Measurements from ENCODE around the gene IL33.

The IL33 gene

GRCh38 chr9:6216002-6216401 lies 395 bp downstream of the IL33 start:
- Histone ChIP-seq H3K4me3 (ENCODE audit: low read depth, low read length) (no peak overlapping the region), H3K36me3 (ENCODE audit: control insufficient read depth, insufficient read depth, low read length) (no peaks in the 10 kb centered on the region), H3K27ac (ENCODE audit: low read depth, low read length) (no peak overlapping the region), H3K9me3 (ENCODE audit: control insufficient read depth, insufficient read depth, low read depth, low read length) (no peaks in the 10 kb centered on the region), H3K27me3 (ENCODE audit: control insufficient read depth, insufficient read depth, low read length) (no peaks in the 10 kb centered on the region), H3K4me1 (ENCODE audit: control insufficient read depth, insufficient read depth, low read length) (no peaks in the 10 kb centered on the region), H3K9ac (ENCODE audit: low read length) (no peak overlapping the region)

DNA sequence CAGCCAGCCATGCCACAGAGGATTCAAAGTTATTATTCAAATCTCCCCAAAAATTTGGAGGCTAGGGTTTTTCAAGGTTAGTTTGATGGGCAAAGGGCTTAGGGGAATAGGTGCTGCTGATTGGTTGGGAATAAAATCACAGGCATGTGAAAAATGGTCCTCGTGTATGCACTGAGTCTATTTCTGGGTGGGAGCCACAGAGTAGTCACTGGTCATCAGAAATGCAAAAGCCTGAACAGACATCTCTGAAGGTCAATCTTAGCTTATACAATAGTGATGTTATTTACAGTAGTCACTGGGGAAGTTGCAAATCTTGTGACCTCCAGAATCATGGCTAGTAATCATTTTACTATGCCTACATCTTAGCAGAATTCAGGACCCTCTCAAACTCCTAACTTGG lies 1.3 kb downstream of the IL33 start:
- Histone ChIP-seq H3K9ac (ENCODE audit: low read length) (no peak overlapping the region), H3K9me3 (ENCODE audit: control insufficient read depth, insufficient read depth, low read depth, low read length) (no peaks in the 10 kb centered on the region), H3K4me3 (ENCODE audit: low read depth, low read length) (no peak overlapping the region), H3K27me3 (ENCODE audit: control insufficient read depth, insufficient read depth, low read length) (no peaks in the 10 kb centered on the region), H3K27ac (ENCODE audit: low read depth, low read length) (no peak overlapping the region), H3K4me1 (ENCODE audit: control insufficient read depth, insufficient read depth, low read length) (no peaks in the 10 kb centered on the region), H3K36me3 (ENCODE audit: control insufficient read depth, insufficient read depth, low read length) (no peaks in the 10 kb centered on the region)

DNA sequence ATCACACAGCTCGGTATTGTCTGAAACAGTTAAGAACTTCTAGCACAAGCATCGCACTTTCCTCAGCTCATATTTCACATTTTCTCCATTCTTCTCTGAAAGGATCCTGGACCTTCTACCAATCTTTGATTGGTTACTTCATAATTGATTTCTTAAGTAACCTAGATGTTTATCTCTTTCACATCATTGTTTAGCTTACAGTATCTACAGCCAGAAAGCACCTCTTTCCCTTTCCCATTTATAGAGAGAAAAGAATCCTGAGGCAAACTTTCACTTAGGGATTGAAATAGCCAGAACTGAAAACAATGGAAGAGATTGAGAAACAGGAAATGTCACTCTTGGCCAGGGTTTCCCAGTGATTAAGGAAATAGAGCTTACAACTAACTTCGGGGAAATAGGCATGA lies 2.5 kb downstream of the IL33 start:
- H3K9me3 ChIP-seq (ENCODE audit: control insufficient read depth, insufficient read depth, low read depth, low read length) = no peaks in the 10 kb centered on the region
- H3K27me3 ChIP-seq (ENCODE audit: control insufficient read depth, insufficient read depth, low read length) = no peaks in the 10 kb centered on the region
- H3K4me1 ChIP-seq (ENCODE audit: control insufficient read depth, insufficient read depth, low read length) = no peaks in the 10 kb centered on the region
- H3K4me3 ChIP-seq (ENCODE audit: low read depth, low read length) = no peak overlapping the region
- no peaks in the 10 kb centered on the region for H3K36me3 ChIP-seq (ENCODE audit: control insufficient read depth, insufficient read depth, low read length)
- H3K27ac ChIP-seq (ENCODE audit: low read depth, low read length) = no peak overlapping the region
- H3K9ac ChIP-seq (ENCODE audit: low read length) = no peak overlapping the region

DNA sequence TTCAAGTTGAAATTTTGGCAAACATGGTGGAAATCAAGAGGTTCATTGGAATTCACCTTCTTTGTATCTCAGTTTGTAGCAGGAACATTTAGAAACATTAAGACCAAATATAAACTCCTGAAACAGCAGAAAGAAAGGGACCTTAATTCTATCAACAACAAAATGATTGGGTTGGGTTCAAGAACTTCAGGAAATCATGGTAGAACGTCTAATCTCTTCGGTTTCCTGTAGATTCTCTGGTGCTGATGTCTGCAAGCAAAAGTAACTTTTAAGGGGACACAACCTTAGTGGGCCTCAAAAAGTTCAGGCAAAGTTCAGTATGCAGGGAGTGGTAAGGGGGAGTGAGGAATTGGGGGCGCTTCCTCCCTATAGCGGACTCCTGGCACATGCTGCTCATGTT lies 3.4 kb downstream of the IL33 start:
- H3K9me3 ChIP-seq (ENCODE audit: control insufficient read depth, insufficient read depth, low read depth, low read length) = no peaks in the 10 kb centered on the region
- no peak overlapping the region for H3K27ac ChIP-seq (ENCODE audit: low read depth, low read length)
- no peak overlapping the region for H3K4me3 ChIP-seq (ENCODE audit: low read depth, low read length)
- no peaks in the 10 kb centered on the region for H3K36me3 ChIP-seq (ENCODE audit: control insufficient read depth, insufficient read depth, low read length)
- H3K9ac ChIP-seq (ENCODE audit: low read length) = no peak overlapping the region
- H3K27me3 ChIP-seq (ENCODE audit: control insufficient read depth, insufficient read depth, low read length) = no peaks in the 10 kb centered on the region
- H3K4me1 ChIP-seq (ENCODE audit: control insufficient read depth, insufficient read depth, low read length) = no peaks in the 10 kb centered on the region

GRCh38 chr9:6219981-6220380 lies 4.4 kb downstream of the IL33 start:
- H3K4me1 ChIP-seq (ENCODE audit: control insufficient read depth, insufficient read depth, low read length) = no peaks in the 10 kb centered on the region
- H3K27me3 ChIP-seq (ENCODE audit: control insufficient read depth, insufficient read depth, low read length) = no peaks in the 10 kb centered on the region
- H3K4me3 ChIP-seq (ENCODE audit: low read depth, low read length) = no peak overlapping the region
- no peak overlapping the region for H3K9ac ChIP-seq (ENCODE audit: low read length)
- H3K27ac ChIP-seq (ENCODE audit: low read depth, low read length) = no peak overlapping the region
- H3K9me3 ChIP-seq (ENCODE audit: control insufficient read depth, insufficient read depth, low read depth, low read length) = no peaks in the 10 kb centered on the region
- no peaks in the 10 kb centered on the region for H3K36me3 ChIP-seq (ENCODE audit: control insufficient read depth, insufficient read depth, low read length)

DNA sequence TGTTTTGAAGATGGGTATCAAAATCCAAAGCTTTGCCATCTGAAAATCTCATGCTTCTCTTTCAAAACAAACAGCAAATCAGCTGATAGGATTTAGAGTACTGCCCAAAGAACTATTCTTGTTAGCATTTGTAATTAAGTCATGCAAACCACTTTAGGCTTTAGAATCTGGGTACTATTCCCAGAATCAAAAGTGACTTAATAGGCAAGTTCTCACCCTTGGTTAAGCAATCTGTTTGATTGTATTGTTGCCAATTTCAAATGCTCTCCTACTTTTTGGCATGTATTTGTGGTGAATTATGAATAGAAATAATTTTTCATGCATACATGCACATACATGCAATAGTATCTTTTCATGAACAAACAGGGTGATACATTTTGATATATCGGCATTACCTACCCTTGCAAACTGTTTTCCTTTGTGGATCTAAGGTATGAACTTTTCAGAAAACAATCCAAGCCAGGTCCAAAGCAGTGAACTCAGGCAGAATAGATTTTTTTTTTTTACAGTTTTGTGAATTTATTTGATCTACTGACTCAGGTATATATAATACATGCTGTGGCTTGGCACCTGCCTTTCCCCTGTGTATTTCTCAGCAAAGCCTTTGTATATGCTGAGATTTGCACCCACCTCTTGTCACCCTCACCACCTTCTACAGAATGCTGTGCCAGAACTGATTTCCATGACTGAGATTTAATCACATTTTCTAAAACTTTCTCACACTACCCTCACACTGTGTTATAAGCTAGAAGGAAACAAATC lies 9.0 kb downstream of the IL33 start:
- Histone ChIP-seq H3K27ac (ENCODE audit: low read depth, low read length) (no peak overlapping the region), H3K27me3 (ENCODE audit: control insufficient read depth, insufficient read depth, low read length) (no peaks in the 10 kb centered on the region), H3K4me1 (ENCODE audit: control insufficient read depth, insufficient read depth, low read length) (peaks cover 9% of the 10 kb centered on the region), H3K9ac (ENCODE audit: low read length) (no peak overlapping the region), H3K9me3 (ENCODE audit: control insufficient read depth, insufficient read depth, low read depth, low read length) (no peaks in the 10 kb centered on the region), H3K36me3 (ENCODE audit: control insufficient read depth, insufficient read depth, low read length) (no peaks in the 10 kb centered on the region), H3K4me3 (ENCODE audit: low read depth, low read length) (no peak overlapping the region)

DNA sequence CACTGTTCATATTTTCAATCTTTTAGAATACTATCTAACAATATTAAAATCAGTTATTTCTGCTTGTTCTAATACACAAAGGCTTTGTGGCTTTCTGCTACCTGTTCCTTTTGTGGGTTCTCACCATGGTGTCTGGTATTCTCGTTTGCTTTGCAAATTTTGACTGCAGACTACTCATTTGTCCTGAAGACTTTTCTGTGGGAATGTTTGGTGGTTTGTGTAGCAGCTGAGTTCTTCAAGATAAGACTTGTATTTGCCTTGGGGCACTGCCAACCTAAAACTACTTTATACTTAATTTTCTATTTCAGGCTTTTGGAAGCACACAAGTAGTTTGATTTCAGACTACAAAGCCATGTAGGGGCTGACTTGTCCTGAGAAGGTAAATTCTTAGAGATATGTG lies 11.1 kb downstream of the IL33 start:
- H3K9me3 ChIP-seq (ENCODE audit: control insufficient read depth, insufficient read depth, low read depth, low read length) = no peaks in the 10 kb centered on the region
- no peak overlapping the region for H3K27ac ChIP-seq (ENCODE audit: low read depth, low read length)
- no peaks in the 10 kb centered on the region for H3K36me3 ChIP-seq (ENCODE audit: control insufficient read depth, insufficient read depth, low read length)
- H3K9ac ChIP-seq (ENCODE audit: low read length) = no peak overlapping the region
- peak overlapping the region; percentile 20 for H3K4me3 ChIP-seq (ENCODE audit: low read depth, low read length)
- H3K4me1 ChIP-seq (ENCODE audit: control insufficient read depth, insufficient read depth, low read length) = peaks cover 9% of the 10 kb centered on the region
- no peaks in the 10 kb centered on the region for H3K27me3 ChIP-seq (ENCODE audit: control insufficient read depth, insufficient read depth, low read length)

- Histone ChIP-seq H3K9me3 (ENCODE audit: control insufficient read depth, insufficient read depth, low read depth, low read length) (no peaks in the 10 kb centered on the region), H3K4me1 (ENCODE audit: control insufficient read depth, insufficient read depth, low read length) (peaks cover 9% of the 10 kb centered on the region), H3K27ac (ENCODE audit: low read depth, low read length) (no peak overlapping the region), H3K36me3 (ENCODE audit: control insufficient read depth, insufficient read depth, low read length) (no peaks in the 10 kb centered on the region), H3K9ac (ENCODE audit: low read length) (no peak overlapping the region), H3K27me3 (ENCODE audit: control insufficient read depth, insufficient read depth, low read length) (no peaks in the 10 kb centered on the region), H3K4me3 (ENCODE audit: low read depth, low read length) (no peak overlapping the region)
Measured at GRCh38 chr9:6229186-6229585, 13.6 kb downstream of the IL33 start.

GRCh38 chr9:6229619-6230018 lies 14.0 kb downstream of the IL33 start:
- H3K36me3 ChIP-seq (ENCODE audit: control insufficient read depth, insufficient read depth, low read length) = no peaks in the 10 kb centered on the region
- no peaks in the 10 kb centered on the region for H3K27me3 ChIP-seq (ENCODE audit: control insufficient read depth, insufficient read depth, low read length)
- H3K4me3 ChIP-seq (ENCODE audit: low read depth, low read length) = no peak overlapping the region
- H3K27ac ChIP-seq (ENCODE audit: low read depth, low read length) = no peak overlapping the region
- H3K9ac ChIP-seq (ENCODE audit: low read length) = no peak overlapping the region
- no peaks in the 10 kb centered on the region for H3K9me3 ChIP-seq (ENCODE audit: control insufficient read depth, insufficient read depth, low read depth, low read length)
- peaks cover 9% of the 10 kb centered on the region for H3K4me1 ChIP-seq (ENCODE audit: control insufficient read depth, insufficient read depth, low read length)

- H3K27ac ChIP-seq (ENCODE audit: low read depth, low read length) = no peak overlapping the region
Measured at GRCh38 chr9:6230037-6230780, 14.6 kb downstream of the IL33 start.

DNA sequence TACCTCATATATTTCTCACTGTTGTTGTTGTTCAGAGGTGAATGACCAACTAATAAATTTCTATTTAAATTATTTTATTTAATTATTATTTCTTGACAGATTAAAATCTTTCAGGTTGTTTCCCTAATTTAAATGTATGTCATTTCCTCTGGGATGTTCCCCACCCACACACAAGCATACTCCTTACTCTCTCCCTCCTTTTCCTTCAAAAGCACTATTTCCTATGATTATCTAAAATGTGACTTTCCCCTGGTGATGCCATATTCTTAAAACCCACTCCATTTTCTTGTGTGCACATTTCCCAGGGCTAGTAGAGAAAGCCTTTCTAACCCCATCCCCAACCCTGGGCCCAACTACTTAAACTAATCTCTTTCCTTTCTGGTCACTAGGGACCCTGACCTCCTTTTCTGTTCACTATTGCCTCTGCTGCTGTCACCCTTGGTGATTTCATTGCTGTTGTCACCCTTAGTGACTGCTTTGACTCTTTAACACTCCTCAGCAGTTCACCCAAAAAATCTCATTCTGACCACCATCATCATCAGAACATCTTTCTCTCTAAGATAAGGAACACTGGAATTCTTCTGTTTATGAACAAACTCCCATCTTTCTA lies 16.8 kb downstream of the IL33 start:
- H3K9ac ChIP-seq (ENCODE audit: low read length) = no peak overlapping the region
- no peaks in the 10 kb centered on the region for H3K36me3 ChIP-seq (ENCODE audit: control insufficient read depth, insufficient read depth, low read length)
- no peaks in the 10 kb centered on the region for H3K9me3 ChIP-seq (ENCODE audit: control insufficient read depth, insufficient read depth, low read depth, low read length)
- no peak overlapping the region for H3K27ac ChIP-seq (ENCODE audit: low read depth, low read length)
- no peak overlapping the region for H3K4me3 ChIP-seq (ENCODE audit: low read depth, low read length)
- H3K4me1 ChIP-seq (ENCODE audit: control insufficient read depth, insufficient read depth, low read length) = no peaks in the 10 kb centered on the region
- no peaks in the 10 kb centered on the region for H3K27me3 ChIP-seq (ENCODE audit: control insufficient read depth, insufficient read depth, low read length)

More at GRCh38 chr9:6230037-6230780, 14.6 kb downstream of the IL33 start:
- Histone ChIP-seq H3K4me3 (ENCODE audit: low read depth, low read length) (no peak overlapping the region), H3K27me3 (ENCODE audit: control insufficient read depth, insufficient read depth, low read length) (no peaks in the 10 kb centered on the region), H3K4me1 (ENCODE audit: control insufficient read depth, insufficient read depth, low read length) (peaks cover 9% of the 10 kb centered on the region), H3K9ac (ENCODE audit: low read length) (no peak overlapping the region), H3K36me3 (ENCODE audit: control insufficient read depth, insufficient read depth, low read length) (no peaks in the 10 kb centered on the region), H3K9me3 (ENCODE audit: control insufficient read depth, insufficient read depth, low read depth, low read length) (no peaks in the 10 kb centered on the region)

Data from HUES6 (cell line).